Subcutaneous abdominal adipose tissue (tissue), 5 donors: ENCODE data around the gene WFIKKN1.

Experiments used
- H3K27ac ChIP-seq: one replicate; pipeline ENCODE4 v1.7.0; 2013; ENCODE audit warnings: low read depth, mild to moderate bottlenecking, inconsistent platforms, low read length, moderate library complexity
- H3K27me3 ChIP-seq, 5 donors: one replicate each; pipeline ENCODE4 v1.7.0; 2013; ENCODE audit warnings: low read length in 5 of 5, inconsistent platforms in 1 of 5; ENCODE audit not compliant: control insufficient read depth in 5 of 5, insufficient read depth in 4 of 5
- H3K36me3 ChIP-seq, 5 donors: one replicate each; pipeline ENCODE4 v1.7.0; 2013; ENCODE audit warnings: low read length in 5 of 5; ENCODE audit not compliant: control insufficient read depth in 5 of 5, insufficient read depth in 5 of 5
- H3K4me1 ChIP-seq, 5 donors: one replicate each; pipeline ENCODE4 v1.7.0; 2013; ENCODE audit warnings: low read length in 5 of 5, mild to moderate bottlenecking in 3 of 5, moderate library complexity in 1 of 5; ENCODE audit not compliant: control insufficient read depth in 5 of 5, insufficient read depth in 5 of 5
- H3K4me3 ChIP-seq, 5 donors: one replicate each; pipeline ENCODE4 v1.7.0; 2013; ENCODE audit warnings: low read length in 5 of 5, low read depth in 1 of 5
- H3K9ac ChIP-seq, 5 donors: one replicate each; pipeline ENCODE4 v1.7.0; 2013; ENCODE audit warnings: low read length in 5 of 5, mild to moderate bottlenecking in 4 of 5, moderate library complexity in 3 of 5
- H3K9me3 ChIP-seq, 5 donors: one replicate each; pipeline ENCODE4 v1.7.0; 2013; ENCODE audit warnings: low read length in 5 of 5; ENCODE audit not compliant: control insufficient read depth in 5 of 5
- donor health status: healthy.
- donor health status: healthy.
- donor health status: healthy.
- donor health status: healthy.
- donor health status: healthy.

WFIKKN1 gene

GRCh38 chr16:635573-636205 lies 4.9 kb downstream of the WFIKKN1 start:
- peak overlapping the region in 4 of 5 donors; percentile 81 to 92 (median 86) for H3K4me3 ChIP-seq
- peak overlapping the region in 4 of 5 donors; percentile 84 to 94 (median 86) for H3K9ac ChIP-seq
- H3K9me3 ChIP-seq = no peaks in the 10 kb centered on the region
- peaks cover 0 to 2% (median 0%) of the 10 kb centered on the region in 5 donors for H3K27me3 ChIP-seq
- H3K36me3 ChIP-seq = peaks cover 0 to 18% (median 11%) of the 10 kb centered on the region in 5 donors
- H3K4me1 ChIP-seq = peaks cover 1 to 35% (median 26%) of the 10 kb centered on the region in 5 donors
- peak overlapping the region; percentile 93 for H3K27ac ChIP-seq

- H3K9ac ChIP-seq = peak within 1 kb of the TSS; percentile 63 to 94 (median 84)
- H3K27ac ChIP-seq = peak within 1 kb of the TSS; percentile 93
- H3K36me3 ChIP-seq = peaks cover 0 to 18% (median 11%) of the 10 kb centered on the region in 5 donors
- H3K27me3 ChIP-seq = peaks cover 0 to 2% (median 0%) of the 10 kb centered on the region in 5 donors
- peak within 1 kb of the TSS; percentile 63 to 92 (median 86) for H3K4me3 ChIP-seq
- no peaks in the 10 kb centered on the region for H3K9me3 ChIP-seq
- H3K4me1 ChIP-seq = peaks cover 1 to 34% (median 30%) of the 10 kb centered on the region in 5 donors
Observed at GRCh38 chr16:636206-637080, 5.7 kb downstream of the WFIKKN1 start, which contains the start of gene METTL26. Gene METTL26, minus strand, starts transcription at chr16:636305. Its CDS starts 15 bp downstream, at chr16:636290.

GRCh38 chr16:637081-638018 lies 6.6 kb downstream of the WFIKKN1 start:
- Histone ChIP-seq H3K27me3 (peaks cover 0 to 2% (median 0%) of the 10 kb centered on the region in 5 donors), H3K27ac (peak overlapping the region; percentile 93), H3K9ac (peak overlapping the region in 3 of 5 donors; percentile 37 to 94 (median 88)), H3K4me1 (peaks cover 1 to 42% (median 31%) of the 10 kb centered on the region in 5 donors), H3K4me3 (peak overlapping the region; percentile 46 to 92 (median 86)), H3K9me3 (no peaks in the 10 kb centered on the region), H3K36me3 (peaks cover 0 to 18% (median 11%) of the 10 kb centered on the region in 5 donors)

- H3K9me3 ChIP-seq = no peaks in the 10 kb centered on the region
- no peaks in the 10 kb centered on the region for H3K27me3 ChIP-seq
- H3K27ac ChIP-seq = no peak overlapping the region
- peaks cover 0 to 13% (median 9%) of the 10 kb centered on the region in 5 donors for H3K36me3 ChIP-seq
- no peak overlapping the region for H3K4me3 ChIP-seq
- H3K9ac ChIP-seq = no peak overlapping the region
- H3K4me1 ChIP-seq = peaks cover 1 to 49% (median 39%) of the 10 kb centered on the region in 5 donors
Observed at GRCh38 chr16:638034-638543, 7.3 kb downstream of the WFIKKN1 start.

GRCh38 chr16:638836-639235 lies 8.1 kb downstream of the WFIKKN1 start:
- H3K4me3 ChIP-seq = no peak overlapping the region
- peaks cover 0 to 6% (median 2%) of the 10 kb centered on the region in 5 donors for H3K36me3 ChIP-seq
- no peak overlapping the region for H3K27ac ChIP-seq
- no peak overlapping the region for H3K9ac ChIP-seq
- H3K9me3 ChIP-seq = no peaks in the 10 kb centered on the region
- no peaks in the 10 kb centered on the region for H3K27me3 ChIP-seq
- peaks cover 1 to 53% (median 45%) of the 10 kb centered on the region in 5 donors for H3K4me1 ChIP-seq

- Histone ChIP-seq H3K27ac (no peak overlapping the region), H3K4me3 (no peak overlapping the region), H3K4me1 (peaks cover 1 to 45% (median 38%) of the 10 kb centered on the region in 5 donors), H3K9ac (peak overlapping the region in 1 of 5 donors; percentile 93), H3K9me3 (no peaks in the 10 kb centered on the region), H3K27me3 (no peaks in the 10 kb centered on the region), H3K36me3 (no peaks in the 10 kb centered on the region)
Observed at GRCh38 chr16:640614-641013, 9.8 kb downstream of the WFIKKN1 start.

GRCh38 chr16:641326-642188 lies 10.8 kb downstream of the WFIKKN1 start, which contains the start of gene MCRIP2:
Gene MCRIP2, plus strand, starts transcription at chr16:641828. Its CDS starts 164 bp downstream, at chr16:641992.
- H3K27ac ChIP-seq = peak within 1 kb of the TSS; percentile 30
- no peaks in the 10 kb centered on the region for H3K27me3 ChIP-seq
- H3K9me3 ChIP-seq = no peaks in the 10 kb centered on the region
- peak within 1 kb of the TSS in 4 of 5 donors; percentile 61 to 76 (median 68) for H3K4me3 ChIP-seq
- no peaks in the 10 kb centered on the region for H3K36me3 ChIP-seq
- H3K4me1 ChIP-seq = peaks cover 1 to 50% (median 43%) of the 10 kb centered on the region in 5 donors
- H3K9ac ChIP-seq = peak within 1 kb of the TSS in 4 of 5 donors; percentile 63 to 93 (median 80)

GRCh38 chr16:642189-643049 lies 11.6 kb downstream of the WFIKKN1 start:
- Histone ChIP-seq H3K9ac (peak overlapping the region in 4 of 5 donors; percentile 57 to 77 (median 67)), H3K4me3 (peak overlapping the region in 4 of 5 donors; percentile 61 to 76 (median 68)), H3K4me1 (peaks cover 0 to 56% (median 49%) of the 10 kb centered on the region in 5 donors), H3K9me3 (no peaks in the 10 kb centered on the region), H3K36me3 (no peaks in the 10 kb centered on the region), H3K27ac (peak overlapping the region; percentile 30), H3K27me3 (no peaks in the 10 kb centered on the region)
